Neural progenitor cell (in vitro differentiated cells): ENCODE data around the gene CEP290. TPM values are rescaled to one million over a fixed set of nuclear protein-coding genes. Genes with fewer than 3 reads are reported as not detected.
A peak's percentile ranks its signal among the peaks of the same experiment; 100 is the strongest.

Source experiments
- DNase-seq: peaks from one replicate; pipeline ENCODE4 v3.0.0-alpha.2; 2016; ENCODE audit warnings: low spot score
- H2AFZ ChIP-seq: fragments of 200-600 bp; sonication (generic); replicated peaks from 2 replicates; pipeline ENCODE4 v1.6.1; 2016; ENCODE audit warnings: antibody characterized with exemption
- H3F3A ChIP-seq: fragments of 200-600 bp; sonication (generic); 2 replicates; pipeline ENCODE4 v1.6.1; 2016; ENCODE audit warnings: antibody characterized with exemption, low read depth
- H3K27ac ChIP-seq: fragments of 200-600 bp; sonication (generic); 2 replicates; pipeline ENCODE4 v1.5.1; 2016; ENCODE audit warnings: mild to moderate bottlenecking
- H3K27me3 ChIP-seq: fragments of 200-600 bp; sonication (generic); 2 replicates; pipeline ENCODE4 v1.6.1; 2016; ENCODE audit warnings: mild to moderate bottlenecking, moderate library complexity
- H3K36me3 ChIP-seq: fragments of 200-600 bp; sonication (generic); 2 replicates; pipeline ENCODE4 v1.5.1; 2016
- H3K4me1 ChIP-seq: fragments of 200-600 bp; sonication (generic); 2 replicates; pipeline ENCODE4 v1.6.1; 2016; ENCODE audit warnings: mixed run types
- H3K4me2 ChIP-seq: fragments of 200-600 bp; sonication (generic); 2 replicates; pipeline ENCODE4 v1.6.1; 2016
- H3K4me3 ChIP-seq: fragments of 200-600 bp; sonication (generic); 2 replicates; pipeline ENCODE4 v1.5.1; 2016
- H3K79me2 ChIP-seq: fragments of 200-600 bp; sonication (generic); 2 replicates; pipeline ENCODE4 v1.6.1; 2016; ENCODE audit warnings: low read depth
- H3K9ac ChIP-seq: fragments of 200-600 bp; sonication (generic); 2 replicates; pipeline ENCODE4 v1.6.1; 2016
- H3K9me3 ChIP-seq: fragments of 200-600 bp; sonication (generic); 2 replicates; pipeline ENCODE4 v1.5.1; 2016; ENCODE audit warnings: low read depth
- H4K20me1 ChIP-seq: fragments of 200-600 bp; sonication (generic); 2 replicates; pipeline ENCODE4 v1.6.1; 2016; ENCODE audit warnings: low read depth
- H3K27ac Mint-ChIP-seq: 3 replicates; pipeline ENCODE4 v1.8.0; 2021; ENCODE audit warnings: mixed read lengths
- H3K27me3 Mint-ChIP-seq: 2 replicates; pipeline ENCODE4 v1.8.0; 2022; ENCODE audit warnings: low read depth, mild to moderate bottlenecking, inconsistent platforms, moderate library complexity, mixed read lengths; ENCODE audit not compliant: insufficient read depth
- H3K36me3 Mint-ChIP-seq: 3 replicates; pipeline ENCODE4 v1.8.0; 2021; ENCODE audit warnings: mixed read lengths
- H3K4me1 Mint-ChIP-seq: 3 replicates; pipeline ENCODE4 v1.8.0; 2021; ENCODE audit warnings: mixed read lengths
- H3K4me3 Mint-ChIP-seq: 3 replicates; pipeline ENCODE4 v1.8.0; 2021; ENCODE audit warnings: mild to moderate bottlenecking, moderate library complexity, mixed read lengths
- H3K9me3 Mint-ChIP-seq: 3 replicates; pipeline ENCODE4 v1.8.0; 2020; ENCODE audit warnings: mixed read lengths
- EZH2 ChIP-seq: fragments of 200-600 bp; sonication (generic); IDR thresholded peaks from 2 replicates; pipeline ENCODE4 v1.6.1; 2017; ENCODE audit warnings: antibody characterized with exemption, mild to moderate bottlenecking, moderate library complexity
- EZH2phosphoT487 ChIP-seq: fragments of 200-600 bp; sonication (generic); IDR thresholded peaks from 2 replicates; pipeline ENCODE4 v1.6.1; 2017; ENCODE audit warnings: antibody characterized with exemption
- total RNA-seq: library from RNA; depleted of rRNA; stranded (reverse); fragments of >200 nt; gene quantifications from 2 replicates; pipeline ENCODE4 v1.2.3, GENCODE V29; 2015; ENCODE audit warnings: low replicate concordance
- TF ChIP-seq, protein P1 (sequence below): fragments of 200-600 bp; sonication (generic); IDR thresholded peaks from 2 replicates; pipeline ENCODE4 v1.5.1; 2017; ENCODE audit warnings: antibody characterized with exemption, mild to moderate bottlenecking

CEP290 gene, protein sequence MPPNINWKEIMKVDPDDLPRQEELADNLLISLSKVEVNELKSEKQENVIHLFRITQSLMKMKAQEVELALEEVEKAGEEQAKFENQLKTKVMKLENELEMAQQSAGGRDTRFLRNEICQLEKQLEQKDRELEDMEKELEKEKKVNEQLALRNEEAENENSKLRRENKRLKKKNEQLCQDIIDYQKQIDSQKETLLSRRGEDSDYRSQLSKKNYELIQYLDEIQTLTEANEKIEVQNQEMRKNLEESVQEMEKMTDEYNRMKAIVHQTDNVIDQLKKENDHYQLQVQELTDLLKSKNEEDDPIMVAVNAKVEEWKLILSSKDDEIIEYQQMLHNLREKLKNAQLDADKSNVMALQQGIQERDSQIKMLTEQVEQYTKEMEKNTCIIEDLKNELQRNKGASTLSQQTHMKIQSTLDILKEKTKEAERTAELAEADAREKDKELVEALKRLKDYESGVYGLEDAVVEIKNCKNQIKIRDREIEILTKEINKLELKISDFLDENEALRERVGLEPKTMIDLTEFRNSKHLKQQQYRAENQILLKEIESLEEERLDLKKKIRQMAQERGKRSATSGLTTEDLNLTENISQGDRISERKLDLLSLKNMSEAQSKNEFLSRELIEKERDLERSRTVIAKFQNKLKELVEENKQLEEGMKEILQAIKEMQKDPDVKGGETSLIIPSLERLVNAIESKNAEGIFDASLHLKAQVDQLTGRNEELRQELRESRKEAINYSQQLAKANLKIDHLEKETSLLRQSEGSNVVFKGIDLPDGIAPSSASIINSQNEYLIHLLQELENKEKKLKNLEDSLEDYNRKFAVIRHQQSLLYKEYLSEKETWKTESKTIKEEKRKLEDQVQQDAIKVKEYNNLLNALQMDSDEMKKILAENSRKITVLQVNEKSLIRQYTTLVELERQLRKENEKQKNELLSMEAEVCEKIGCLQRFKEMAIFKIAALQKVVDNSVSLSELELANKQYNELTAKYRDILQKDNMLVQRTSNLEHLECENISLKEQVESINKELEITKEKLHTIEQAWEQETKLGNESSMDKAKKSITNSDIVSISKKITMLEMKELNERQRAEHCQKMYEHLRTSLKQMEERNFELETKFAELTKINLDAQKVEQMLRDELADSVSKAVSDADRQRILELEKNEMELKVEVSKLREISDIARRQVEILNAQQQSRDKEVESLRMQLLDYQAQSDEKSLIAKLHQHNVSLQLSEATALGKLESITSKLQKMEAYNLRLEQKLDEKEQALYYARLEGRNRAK (N-terminal part only)
- 25.4 and 32.1 TPM in 2 replicates for total RNA-seq

DNA sequence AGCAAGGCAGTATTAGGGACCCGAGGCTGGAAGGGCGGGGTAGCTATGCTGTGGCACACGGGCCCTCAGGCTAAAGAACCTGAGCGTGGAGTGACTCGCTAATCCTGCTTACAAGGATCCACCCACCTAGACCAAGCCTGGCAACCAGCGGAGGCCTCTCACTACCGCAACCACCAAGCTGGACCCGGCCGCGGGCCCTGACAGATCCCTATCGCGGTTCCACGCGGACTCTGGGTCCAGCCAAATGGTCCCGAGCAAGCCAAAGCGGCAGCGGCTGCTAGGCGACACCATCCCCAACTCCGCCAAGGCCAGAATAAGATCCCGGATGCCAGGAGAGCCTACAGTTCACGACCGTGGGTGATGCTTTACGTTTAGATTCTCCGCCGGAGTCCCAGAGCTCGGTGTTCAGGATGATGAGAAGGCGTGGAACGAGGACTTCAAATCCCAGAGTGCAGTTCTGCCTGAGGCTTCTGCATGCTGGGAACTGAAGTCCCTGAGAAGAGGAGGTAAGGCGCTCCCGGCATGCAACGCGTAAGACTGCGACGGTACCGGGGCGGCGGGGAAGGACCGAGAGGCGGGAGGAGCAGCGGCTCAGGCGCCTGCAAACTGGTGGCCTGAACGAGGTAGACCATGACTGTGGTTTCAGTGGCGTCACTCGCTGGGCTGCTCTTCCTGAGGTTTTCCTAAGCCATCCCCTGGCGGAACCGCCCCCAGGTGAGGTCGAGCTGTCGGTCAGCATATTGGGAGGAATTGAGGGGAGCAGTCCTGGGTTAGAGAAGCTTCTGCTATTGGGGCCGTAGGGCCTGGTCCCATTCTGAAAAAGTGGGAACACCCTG is at the start of gene CEP290, which contains the start of gene TMTC3:
TSS of gene CEP290 (minus strand) at position 315 of the 836 bp plus-strand sequence. CDS start 781 bp downstream, outside the sequence.
TSS of gene TMTC3 (plus strand) at position 534 of the 836 bp plus-strand sequence. CDS start 6,009 bp downstream, outside the sequence.
- Histone ChIP-seq H3K36me3 (no peaks in the 10 kb centered on the region), H3K9ac (peak within 1 kb of the TSS; percentile 65), H3K4me2 (peak within 1 kb of the TSS; percentile 80), H3K4me1 (peaks cover 34% of the 10 kb centered on the region), H3F3A (no peaks in the 10 kb centered on the region), H3K9me3 (no peaks in the 10 kb centered on the region), H3K4me3 (peak within 1 kb of the TSS; percentile 70), H4K20me1 (no peaks in the 10 kb centered on the region), H2AFZ (peak within 1 kb of the TSS; percentile 87), H3K27ac (no peak within 1 kb of the TSS), H3K79me2 (peaks cover 50% of the 10 kb centered on the region), H3K27me3 (no peaks in the 10 kb centered on the region)
- Mint-ChIP-seq H3K27ac (peak within 1 kb of the TSS; percentile 69), H3K9me3 (no peaks in the 10 kb centered on the region), H3K27me3 (no peaks in the 10 kb centered on the region), H3K4me3 (peak within 1 kb of the TSS; percentile 94), H3K36me3 (peaks cover 8% of the 10 kb centered on the region), H3K4me1 (peaks cover 30% of the 10 kb centered on the region)
- DNase-seq, result peak; percentile 98
- TF ChIP-seq EZH2phosphoT487 (no peak), EZH2 (no peak)
- TF ChIP-seq, protein P1, sequence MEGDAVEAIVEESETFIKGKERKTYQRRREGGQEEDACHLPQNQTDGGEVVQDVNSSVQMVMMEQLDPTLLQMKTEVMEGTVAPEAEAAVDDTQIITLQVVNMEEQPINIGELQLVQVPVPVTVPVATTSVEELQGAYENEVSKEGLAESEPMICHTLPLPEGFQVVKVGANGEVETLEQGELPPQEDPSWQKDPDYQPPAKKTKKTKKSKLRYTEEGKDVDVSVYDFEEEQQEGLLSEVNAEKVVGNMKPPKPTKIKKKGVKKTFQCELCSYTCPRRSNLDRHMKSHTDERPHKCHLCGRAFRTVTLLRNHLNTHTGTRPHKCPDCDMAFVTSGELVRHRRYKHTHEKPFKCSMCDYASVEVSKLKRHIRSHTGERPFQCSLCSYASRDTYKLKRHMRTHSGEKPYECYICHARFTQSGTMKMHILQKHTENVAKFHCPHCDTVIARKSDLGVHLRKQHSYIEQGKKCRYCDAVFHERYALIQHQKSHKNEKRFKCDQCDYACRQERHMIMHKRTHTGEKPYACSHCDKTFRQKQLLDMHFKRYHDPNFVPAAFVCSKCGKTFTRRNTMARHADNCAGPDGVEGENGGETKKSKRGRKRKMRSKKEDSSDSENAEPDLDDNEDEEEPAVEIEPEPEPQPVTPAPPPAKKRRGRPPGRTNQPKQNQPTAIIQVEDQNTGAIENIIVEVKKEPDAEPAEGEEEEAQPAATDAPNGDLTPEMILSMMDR, result no peak

DNA sequence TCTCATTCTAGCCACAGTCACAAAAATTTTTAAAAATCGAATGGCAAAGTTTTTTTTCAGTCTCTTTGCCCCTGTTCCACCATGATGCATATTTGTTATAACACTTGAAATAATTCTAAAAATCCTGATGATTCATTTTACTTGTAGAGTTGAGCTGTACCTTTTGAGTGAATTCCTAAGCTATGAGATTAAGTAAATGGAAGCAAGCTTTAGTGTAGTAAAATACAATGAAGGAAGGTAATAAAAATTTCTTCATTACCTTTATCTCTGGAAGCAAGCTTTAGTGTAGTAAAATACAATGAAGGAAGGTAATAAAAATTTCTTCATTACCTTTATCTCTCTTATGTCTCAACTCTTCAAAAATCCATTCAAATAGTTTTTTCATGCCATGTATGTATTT is 46.3 kb upstream of the CEP290 start:
- DNase-seq, result no peak
- Histone ChIP-seq H3K4me3 (no peak overlapping the region), H3K27ac (no peak overlapping the region), H3K9me3 (peaks cover 5% of the 10 kb centered on the region), H3K27me3 (no peaks in the 10 kb centered on the region), H2AFZ (no peak overlapping the region), H3K9ac (no peak overlapping the region), H4K20me1 (no peaks in the 10 kb centered on the region), H3K79me2 (no peaks in the 10 kb centered on the region), H3K36me3 (no peaks in the 10 kb centered on the region), H3K4me2 (no peak overlapping the region), H3K4me1 (no peaks in the 10 kb centered on the region), H3F3A (no peaks in the 10 kb centered on the region)
- Mint-ChIP-seq H3K27me3 (no peaks in the 10 kb centered on the region), H3K27ac (no peak overlapping the region), H3K9me3 (no peaks in the 10 kb centered on the region), H3K4me1 (no peaks in the 10 kb centered on the region), H3K36me3 (peaks cover 9% of the 10 kb centered on the region), H3K4me3 (no peak overlapping the region)
- TF ChIP-seq EZH2phosphoT487 (no peak), EZH2 (no peak)
- TF ChIP-seq, protein P1, result no peak

DNA sequence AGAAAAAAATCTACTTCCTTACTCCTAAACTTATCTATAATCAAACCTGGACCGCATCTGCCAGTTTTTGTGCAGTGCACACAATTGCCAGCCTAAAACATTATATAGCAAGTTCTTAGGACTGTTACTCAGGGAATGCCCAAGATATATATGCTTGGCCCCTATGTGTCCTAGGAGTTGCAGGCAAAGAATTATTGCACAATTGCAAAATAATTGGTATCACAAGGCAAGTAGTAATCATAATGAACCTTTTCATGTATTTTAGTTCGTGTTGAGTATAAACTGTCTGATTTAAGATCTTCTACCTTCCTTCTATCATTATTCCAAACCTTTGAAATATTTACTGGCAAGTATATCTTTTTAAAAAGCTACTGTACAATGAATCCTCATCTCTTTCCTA is 45.7 kb upstream of the CEP290 start:
- Mint-ChIP-seq H3K36me3 (peaks cover 12% of the 10 kb centered on the region), H3K9me3 (no peaks in the 10 kb centered on the region), H3K27me3 (no peaks in the 10 kb centered on the region), H3K4me3 (no peak overlapping the region), H3K4me1 (no peaks in the 10 kb centered on the region), H3K27ac (no peak overlapping the region)
- no peaks in the 10 kb centered on the region for H3K36me3 ChIP-seq
- TF ChIP-seq EZH2phosphoT487 (no peak), EZH2 (no peak)
- TF ChIP-seq, protein P1, result no peak
- H3K9ac ChIP-seq, result no peak overlapping the region
- H3K79me2 ChIP-seq, result no peaks in the 10 kb centered on the region
- no peak overlapping the region for H3K4me2 ChIP-seq
- H3K9me3 ChIP-seq, result peaks cover 5% of the 10 kb centered on the region
- no peaks in the 10 kb centered on the region for H3K4me1 ChIP-seq
- H3F3A ChIP-seq, result no peaks in the 10 kb centered on the region
- H2AFZ ChIP-seq, result no peak overlapping the region
- DNase-seq, result no peak
- no peak overlapping the region for H3K27ac ChIP-seq
- H3K27me3 ChIP-seq, result no peaks in the 10 kb centered on the region
- no peaks in the 10 kb centered on the region for H4K20me1 ChIP-seq
- no peak overlapping the region for H3K4me3 ChIP-seq
